GM18505 (cell line): ENCODE results near the gene TOR1B.

Source experiments
- ATAC-seq: cut with Tn5 transposase; IDR thresholded peaks from one replicate; pipeline ENCODE4 v1.9.1; 2021; ENCODE audit not compliant: unreplicated experiment
- POLR2A ChIP-seq: IDR thresholded peaks from 4 replicates; pipeline ENCODE4 v1.6.1; 2011; ENCODE audit warnings: borderline replicate concordance; ENCODE audit not compliant: insufficient read depth, insufficient read length; ENCODE audit errors: extremely low read depth

The TOR1B gene

GRCh38 chr9:129850821-129851550 is 48.0 kb downstream of the TOR1B start:
- ATAC-seq = no peak
- TF ChIP-seq POLR2A = no peak

- no peak for ATAC-seq
Measured at GRCh38 chr9:129851821-129852220, 48.8 kb downstream of the TOR1B start.

GRCh38 chr9:129852579-129852978 is 49.6 kb downstream of the TOR1B start:
- no peak for ATAC-seq
- no peak for TF ChIP-seq POLR2A

More at GRCh38 chr9:129851821-129852220, 48.8 kb downstream of the TOR1B start:
- TF ChIP-seq POLR2A = no peak

GRCh38 chr9:129853614-129854013 is 50.6 kb downstream of the TOR1B start:
- no peak for ATAC-seq
- TF ChIP-seq POLR2A = no peak

- no peak for ATAC-seq
- TF ChIP-seq POLR2A = no peak
Measured at GRCh38 chr9:129854588-129855110, 51.7 kb downstream of the TOR1B start.

- no peak for TF ChIP-seq POLR2A
- ATAC-seq = no peak
Measured at GRCh38 chr9:129857207-129857606, 54.2 kb downstream of the TOR1B start.

GRCh38 chr9:129858167-129858962 is 55.4 kb downstream of the TOR1B start:
- no peak for TF ChIP-seq POLR2A
- no peak for ATAC-seq
